HG02943 (cell line): Measurements from ENCODE around the gene RALGAPA2.

Experiments used
- ATAC-seq: cut with Tn5 transposase; IDR thresholded peaks from one replicate; pipeline ENCODE4 v1.9.1; 2021; ENCODE audit warnings: mild to moderate bottlenecking, low read depth, moderate library complexity; ENCODE audit not compliant: unreplicated experiment

The RALGAPA2 gene

GRCh38 chr20:20505554-20505953, 206.9 kb downstream of the RALGAPA2 start:
- no peak for ATAC-seq

GRCh38 chr20:20503777-20504530, 208.5 kb downstream of the RALGAPA2 start:
- no peak for ATAC-seq

- ATAC-seq, result no peak
Measured at GRCh38 chr20:20501128-20501527, 211.3 kb downstream of the RALGAPA2 start.

GRCh38 chr20:20500312-20500711, 212.1 kb downstream of the RALGAPA2 start:
- no peak for ATAC-seq

GRCh38 chr20:20499439-20499838, 213.0 kb downstream of the RALGAPA2 start:
- ATAC-seq, result no peak

- ATAC-seq, result no peak
Measured at GRCh38 chr20:20498076-20498861, 214.2 kb downstream of the RALGAPA2 start.

- ATAC-seq, result no peak
Measured at GRCh38 chr20:20497242-20497978, 215.0 kb downstream of the RALGAPA2 start.

- no peak for ATAC-seq
Measured at GRCh38 chr20:20495729-20496503, 216.5 kb downstream of the RALGAPA2 start.

- no peak for ATAC-seq
Measured at GRCh38 chr20:20493701-20494100, 218.7 kb downstream of the RALGAPA2 start.

- ATAC-seq, result no peak
Measured at GRCh38 chr20:20492521-20493332, 219.7 kb downstream of the RALGAPA2 start.

- no peak for ATAC-seq
Measured at GRCh38 chr20:20491784-20492264, 220.6 kb downstream of the RALGAPA2 start.

- no peak for ATAC-seq
Measured at GRCh38 chr20:20491110-20491783, 221.2 kb downstream of the RALGAPA2 start.

GRCh38 chr20:20490673-20491072, 221.8 kb downstream of the RALGAPA2 start:
- ATAC-seq, result no peak

- ATAC-seq, result no peak
Measured at GRCh38 chr20:20489648-20490341, 222.6 kb downstream of the RALGAPA2 start.

- peak; percentile 93 for ATAC-seq
Measured at GRCh38 chr20:20489054-20489453, 223.4 kb downstream of the RALGAPA2 start.

- no peak for ATAC-seq
Measured at GRCh38 chr20:20488388-20488787, 224.1 kb downstream of the RALGAPA2 start.

GRCh38 chr20:20487811-20488210, 224.6 kb downstream of the RALGAPA2 start:
- ATAC-seq, result no peak

GRCh38 chr20:20483328-20483727, 229.1 kb downstream of the RALGAPA2 start:
- no peak for ATAC-seq
